ENCODE results near the gene KIFC1.
"Not testable (repeated sequence)": the region's sequence is repeated elsewhere in the genome, so short reads cannot be mapped to it uniquely, and the experiment has no call there.

KIFC1 gene, protein sequence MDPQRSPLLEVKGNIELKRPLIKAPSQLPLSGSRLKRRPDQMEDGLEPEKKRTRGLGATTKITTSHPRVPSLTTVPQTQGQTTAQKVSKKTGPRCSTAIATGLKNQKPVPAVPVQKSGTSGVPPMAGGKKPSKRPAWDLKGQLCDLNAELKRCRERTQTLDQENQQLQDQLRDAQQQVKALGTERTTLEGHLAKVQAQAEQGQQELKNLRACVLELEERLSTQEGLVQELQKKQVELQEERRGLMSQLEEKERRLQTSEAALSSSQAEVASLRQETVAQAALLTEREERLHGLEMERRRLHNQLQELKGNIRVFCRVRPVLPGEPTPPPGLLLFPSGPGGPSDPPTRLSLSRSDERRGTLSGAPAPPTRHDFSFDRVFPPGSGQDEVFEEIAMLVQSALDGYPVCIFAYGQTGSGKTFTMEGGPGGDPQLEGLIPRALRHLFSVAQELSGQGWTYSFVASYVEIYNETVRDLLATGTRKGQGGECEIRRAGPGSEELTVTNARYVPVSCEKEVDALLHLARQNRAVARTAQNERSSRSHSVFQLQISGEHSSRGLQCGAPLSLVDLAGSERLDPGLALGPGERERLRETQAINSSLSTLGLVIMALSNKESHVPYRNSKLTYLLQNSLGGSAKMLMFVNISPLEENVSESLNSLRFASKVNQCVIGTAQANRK

DNA sequence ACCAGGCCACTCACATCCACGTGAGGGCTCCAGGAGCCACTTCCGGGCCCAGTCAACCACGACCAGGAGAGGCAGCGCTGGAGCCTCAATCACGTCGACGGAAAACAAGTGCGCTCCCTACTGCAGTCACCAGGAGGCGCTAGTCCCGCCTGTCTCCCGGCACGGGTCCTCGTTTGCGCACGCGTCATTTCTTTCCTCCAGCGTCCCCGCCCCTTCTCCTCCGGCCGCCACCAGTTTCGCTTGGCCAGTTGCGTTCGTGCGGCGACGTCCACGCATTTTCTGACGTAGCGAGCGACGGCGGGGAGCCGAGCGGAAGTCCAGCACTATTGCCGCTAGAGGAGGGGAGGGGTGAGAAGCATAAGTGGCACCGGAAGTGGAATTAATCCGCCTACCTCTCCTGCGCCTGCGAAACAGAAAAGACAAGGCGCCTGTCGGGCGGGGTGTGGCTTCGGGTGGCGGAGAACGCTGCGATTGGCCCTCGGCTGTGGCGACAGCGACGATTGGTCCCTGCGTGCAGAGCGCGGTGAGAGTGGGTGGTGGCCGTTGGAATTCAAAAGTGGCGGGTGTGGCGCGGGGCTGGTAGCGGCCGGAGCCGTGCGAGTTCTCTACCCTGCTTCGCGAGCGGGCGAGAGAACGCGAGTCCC lies at the start of gene KIFC1:
TSS of gene KIFC1 (plus strand) at position 546 of the 644 bp plus-strand sequence. CDS start 163 bp downstream, outside the sequence.
- DNase-seq (ENCODE audit: low read depth): peak; percentile 100
- TF ChIP-seq MAX (IDR thresholded peaks at IDR 0.05; ENCODE audit: low read depth, low read length) (peak; percentile 86), POLR2A (IDR thresholded peaks at IDR 0.05; ENCODE audit: extremely low read depth, insufficient read length) (no peak), CTCF (IDR thresholded peaks at IDR 0.05; ENCODE audit: low read depth, low read length) (peak; percentile 95), MYC (IDR thresholded peaks at IDR 0.05; ENCODE audit: low read depth, low read length) (peak; percentile 90)
- peak within 1 kb of the TSS; percentile 90 for H3K4me3 ChIP-seq (ENCODE audit: low read depth, low read length)

- not testable (repeated sequence) for H3K4me3 ChIP-seq (ENCODE audit: low read depth, low read length); DNase-seq (ENCODE audit: low read depth)
Measured at GRCh38 chr6:33343606-33343952, 48.0 kb upstream of the KIFC1 start.

DNA sequence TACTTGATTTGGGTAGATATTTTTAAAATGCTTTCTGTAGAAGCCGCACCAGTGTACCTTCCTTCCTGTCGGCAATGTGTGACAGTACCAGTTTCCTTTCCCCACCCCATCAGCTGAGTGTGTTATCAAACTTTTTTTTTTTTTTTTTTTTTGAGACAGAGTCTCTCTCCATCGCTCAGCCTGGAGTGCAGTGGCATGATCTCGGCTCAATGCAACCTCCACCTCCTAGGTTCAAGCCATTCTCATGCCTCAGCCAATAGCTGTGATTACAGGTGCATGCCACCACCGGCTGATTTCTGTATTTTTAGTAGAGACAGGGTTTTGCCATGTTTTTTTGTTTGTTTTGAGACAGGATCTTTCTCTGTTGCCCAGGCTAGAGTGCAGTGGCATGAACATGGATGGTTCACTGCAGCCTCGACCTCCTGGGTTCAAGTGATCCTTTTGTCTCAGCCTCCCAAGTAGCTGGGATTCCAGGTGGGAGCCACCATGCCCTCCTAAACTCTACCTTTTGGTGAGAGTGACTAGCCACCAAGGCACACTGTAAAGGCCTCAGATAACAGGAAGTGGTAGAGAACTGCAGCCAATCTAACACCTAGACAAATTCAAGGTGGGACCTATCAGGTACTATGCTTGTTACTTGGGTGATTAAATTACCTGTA lies 47.5 kb upstream of the KIFC1 start:
- H3K4me3 ChIP-seq (ENCODE audit: low read depth, low read length): no peak overlapping the region
- TF ChIP-seq POLR2A (IDR thresholded peaks at IDR 0.05; ENCODE audit: extremely low read depth, insufficient read length) (no peak), MYC (IDR thresholded peaks at IDR 0.05; ENCODE audit: low read depth, low read length) (no peak), MAX (IDR thresholded peaks at IDR 0.05; ENCODE audit: low read depth, low read length) (no peak), CTCF (IDR thresholded peaks at IDR 0.05; ENCODE audit: low read depth, low read length) (no peak)
- DNase-seq (ENCODE audit: low read depth): no peak

- no peak for TF ChIP-seq POLR2A (IDR thresholded peaks at IDR 0.05; ENCODE audit: extremely low read depth, insufficient read length)
- TF ChIP-seq CTCF (IDR thresholded peaks at IDR 0.05; ENCODE audit: low read depth, low read length): peak; percentile 55
- TF ChIP-seq MYC (IDR thresholded peaks at IDR 0.05; ENCODE audit: low read depth, low read length): no peak
- no peak overlapping the region for H3K4me3 ChIP-seq (ENCODE audit: low read depth, low read length)
- peak; percentile 80 for DNase-seq (ENCODE audit: low read depth)
Measured at GRCh38 chr6:33344701-33345697, 46.6 kb upstream of the KIFC1 start.

DNA sequence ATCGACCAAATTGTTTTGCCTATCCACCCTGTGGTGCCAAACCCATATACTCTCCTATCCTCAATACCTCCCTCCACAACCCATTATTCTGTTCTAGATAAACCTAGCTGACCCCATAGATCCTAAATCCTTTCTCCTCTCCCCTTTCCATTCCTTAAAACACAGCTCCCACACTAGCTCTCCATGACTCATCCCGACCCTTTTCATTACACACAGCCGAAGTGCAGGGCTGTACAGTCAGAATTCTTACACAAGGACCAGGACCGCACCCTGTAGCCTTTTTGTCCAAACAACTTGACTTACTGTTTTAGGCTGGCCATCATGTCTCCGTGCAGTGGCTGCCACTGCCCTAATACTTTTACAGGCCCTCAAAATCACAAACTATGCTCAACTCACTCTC lies 44.7 kb upstream of the KIFC1 start:
- not testable (repeated sequence) for H3K4me3 ChIP-seq (ENCODE audit: low read depth, low read length); DNase-seq (ENCODE audit: low read depth)

DNA sequence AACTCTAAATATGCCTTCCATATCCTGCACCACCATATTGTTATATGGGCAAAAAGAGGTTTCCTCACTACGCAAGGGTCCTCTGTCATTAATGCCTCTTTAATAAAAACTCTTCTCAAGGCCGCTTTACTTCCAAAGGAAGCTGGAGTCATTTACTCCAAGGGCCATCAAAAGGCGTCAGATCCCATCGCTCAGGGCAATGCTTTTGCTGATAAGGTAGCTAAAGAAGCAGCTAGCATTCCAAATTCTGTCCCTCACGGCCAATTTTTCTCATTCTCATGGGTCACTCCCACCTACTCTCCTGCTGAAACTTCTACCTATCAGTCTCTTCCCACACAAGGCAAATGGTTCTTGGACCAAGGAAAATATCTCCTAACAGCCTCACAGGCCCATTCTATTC lies 43.8 kb upstream of the KIFC1 start:
- H3K4me3 ChIP-seq (ENCODE audit: low read depth, low read length): no peak overlapping the region
- no peak for DNase-seq (ENCODE audit: low read depth)
- no peak for TF ChIP-seq MYC (IDR thresholded peaks at IDR 0.05; ENCODE audit: low read depth, low read length)
- no peak for TF ChIP-seq POLR2A (IDR thresholded peaks at IDR 0.05; ENCODE audit: extremely low read depth, insufficient read length)
- no peak for TF ChIP-seq MAX (IDR thresholded peaks at IDR 0.05; ENCODE audit: low read depth, low read length)
- TF ChIP-seq CTCF (IDR thresholded peaks at IDR 0.05; ENCODE audit: low read depth, low read length): no peak

GRCh38 chr6:33355860-33356259 lies 35.8 kb upstream of the KIFC1 start:
- not testable (repeated sequence) for DNase-seq (ENCODE audit: low read depth); H3K4me3 ChIP-seq (ENCODE audit: low read depth, low read length)
